GM12864 (cell line): Measurements from ENCODE around the gene CRYGS.

ENCODE experiments used
- DNase-seq: peaks from one replicate; pipeline ENCODE4 v3.0.0-alpha.2; 2011; ENCODE audit warnings: low read depth
- H3K4me3 ChIP-seq: 2 replicates; pipeline ENCODE4 v1.5.1; 2011; ENCODE audit warnings: mild to moderate bottlenecking, low read depth, low read length, control low read depth
- CTCF ChIP-seq: IDR thresholded peaks from 2 replicates; pipeline ENCODE4 v1.5.1; 2011; ENCODE audit warnings: low read depth, mild to moderate bottlenecking, moderate library complexity, low read length, control low read depth, inconsistent platforms; ENCODE audit errors: missing control alignments

Gene CRYGS

GRCh38 chr3:186544281-186544680, at the start of gene CRYGS:
CRYGS (minus strand) TSS chr3:186544380; CDS start chr3:186544326, 54 bp downstream.
- H3K4me3 ChIP-seq, result no peak within 1 kb of the TSS
- TF ChIP-seq CTCF, result no peak
- DNase-seq, result no peak

DNA sequence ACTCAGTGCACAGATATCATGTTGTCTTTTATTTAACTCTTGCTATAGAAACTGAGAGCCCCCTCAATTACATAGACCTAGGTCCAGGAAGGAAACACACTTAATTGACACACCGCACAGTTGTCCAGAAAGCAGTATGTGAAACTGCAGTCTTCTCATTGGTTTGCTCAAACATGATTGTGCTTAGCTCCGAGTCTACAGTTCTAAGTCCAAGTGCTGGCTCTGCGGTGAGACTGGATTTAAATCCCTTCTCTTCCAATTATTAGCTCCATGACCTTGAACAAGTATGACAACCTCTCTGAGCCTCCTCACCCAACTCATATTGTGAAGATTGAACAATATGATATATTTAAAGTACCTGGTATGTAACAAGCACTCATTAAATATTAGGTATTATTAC, 49.7 kb upstream of the CRYGS start:
- no peak for DNase-seq
- no peak overlapping the region for H3K4me3 ChIP-seq
- no peak for TF ChIP-seq CTCF

GRCh38 chr3:186592682-186593081, 48.5 kb upstream of the CRYGS start:
- TF ChIP-seq CTCF, result no peak
- DNase-seq, result no peak
- no peak overlapping the region for H3K4me3 ChIP-seq

- no peak for TF ChIP-seq CTCF
- no peak for DNase-seq
- no peak overlapping the region for H3K4me3 ChIP-seq
Observed at GRCh38 chr3:186590580-186591295, 46.6 kb upstream of the CRYGS start.

GRCh38 chr3:186589856-186590579, 45.8 kb upstream of the CRYGS start:
- TF ChIP-seq CTCF, result no peak
- DNase-seq, result no peak
- H3K4me3 ChIP-seq, result no peak overlapping the region

GRCh38 chr3:186589121-186589520, 44.9 kb upstream of the CRYGS start:
- no peak for DNase-seq
- peak; percentile 4 for TF ChIP-seq CTCF
- no peak overlapping the region for H3K4me3 ChIP-seq
